Choroid plexus epithelial cell (primary cell): ENCODE data around the gene SAFB.

Experiments used
- DNase-seq: peaks from one replicate; pipeline ENCODE4 v3.0.0-alpha.2; 2010; ENCODE audit warnings: low read depth
- H3K4me3 ChIP-seq: 2 replicates; pipeline ENCODE4 v1.5.1; 2011; ENCODE audit warnings: low read depth, mild to moderate bottlenecking, control low read depth, low read length, moderate library complexity
- TF ChIP-seq, protein P1 (sequence below): conservative IDR thresholded peaks from 2 replicates; pipeline ENCODE4 v1.5.1; 2011; ENCODE audit warnings: low read depth, mild to moderate bottlenecking, control low read depth, inconsistent platforms, low read length, moderate library complexity

The SAFB gene

GRCh38 chr19:5690125-5690954 lies 67.5 kb downstream of the SAFB start, which contains the start of gene RPL36:
RPL36 (plus strand) TSS chr19:5690295; CDS start chr19:5690508, 213 bp downstream.
- TF ChIP-seq, protein P1, sequence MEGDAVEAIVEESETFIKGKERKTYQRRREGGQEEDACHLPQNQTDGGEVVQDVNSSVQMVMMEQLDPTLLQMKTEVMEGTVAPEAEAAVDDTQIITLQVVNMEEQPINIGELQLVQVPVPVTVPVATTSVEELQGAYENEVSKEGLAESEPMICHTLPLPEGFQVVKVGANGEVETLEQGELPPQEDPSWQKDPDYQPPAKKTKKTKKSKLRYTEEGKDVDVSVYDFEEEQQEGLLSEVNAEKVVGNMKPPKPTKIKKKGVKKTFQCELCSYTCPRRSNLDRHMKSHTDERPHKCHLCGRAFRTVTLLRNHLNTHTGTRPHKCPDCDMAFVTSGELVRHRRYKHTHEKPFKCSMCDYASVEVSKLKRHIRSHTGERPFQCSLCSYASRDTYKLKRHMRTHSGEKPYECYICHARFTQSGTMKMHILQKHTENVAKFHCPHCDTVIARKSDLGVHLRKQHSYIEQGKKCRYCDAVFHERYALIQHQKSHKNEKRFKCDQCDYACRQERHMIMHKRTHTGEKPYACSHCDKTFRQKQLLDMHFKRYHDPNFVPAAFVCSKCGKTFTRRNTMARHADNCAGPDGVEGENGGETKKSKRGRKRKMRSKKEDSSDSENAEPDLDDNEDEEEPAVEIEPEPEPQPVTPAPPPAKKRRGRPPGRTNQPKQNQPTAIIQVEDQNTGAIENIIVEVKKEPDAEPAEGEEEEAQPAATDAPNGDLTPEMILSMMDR: peak; percentile 90
- peak; percentile 98 for DNase-seq
- peak within 1 kb of the TSS; percentile 99 for H3K4me3 ChIP-seq

DNA sequence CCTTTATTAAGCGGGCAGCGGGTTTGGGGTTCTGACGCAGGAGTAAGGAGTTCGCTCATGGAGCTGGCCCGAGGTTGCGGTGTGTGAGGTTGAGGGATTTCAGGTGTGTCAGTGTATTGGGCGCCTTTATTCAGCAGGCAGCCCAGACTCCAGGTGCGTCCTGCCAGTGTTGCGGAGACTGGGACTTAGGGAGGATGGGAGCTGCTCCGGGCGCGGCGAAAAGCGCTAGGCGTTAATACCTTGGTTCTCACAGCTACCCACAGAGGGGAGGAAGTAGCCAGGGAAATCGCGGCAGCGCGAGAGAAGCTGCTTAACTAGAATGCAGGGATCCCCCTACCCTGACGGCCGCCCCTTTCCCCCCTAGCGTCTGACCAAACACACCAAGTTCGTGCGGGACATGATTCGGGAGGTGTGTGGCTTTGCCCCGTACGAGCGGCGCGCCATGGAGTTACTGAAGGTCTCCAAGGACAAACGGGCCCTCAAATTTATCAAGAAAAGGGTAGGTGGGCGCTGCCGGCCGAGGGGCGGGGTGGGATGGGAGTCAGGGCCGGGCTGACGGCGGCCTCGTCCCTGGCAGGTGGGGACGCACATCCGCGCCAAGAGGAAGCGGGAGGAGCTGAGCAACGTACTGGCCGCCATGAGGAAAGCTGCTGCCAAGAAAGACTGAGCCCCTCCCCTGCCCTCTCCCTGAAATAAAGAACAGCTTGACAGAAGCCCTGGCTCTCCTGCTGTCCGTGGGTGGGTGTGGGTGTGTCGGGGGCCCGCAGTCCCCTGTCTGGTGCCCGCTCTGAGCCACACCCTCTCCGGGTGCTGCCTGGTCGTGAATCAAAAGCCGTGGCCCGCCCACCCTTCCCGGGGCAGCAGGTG lies 68.3 kb downstream of the SAFB start:
- TF ChIP-seq, protein P1: no peak
- peak overlapping the region; percentile 99 for H3K4me3 ChIP-seq
- peak; percentile 51 for DNase-seq

DNA sequence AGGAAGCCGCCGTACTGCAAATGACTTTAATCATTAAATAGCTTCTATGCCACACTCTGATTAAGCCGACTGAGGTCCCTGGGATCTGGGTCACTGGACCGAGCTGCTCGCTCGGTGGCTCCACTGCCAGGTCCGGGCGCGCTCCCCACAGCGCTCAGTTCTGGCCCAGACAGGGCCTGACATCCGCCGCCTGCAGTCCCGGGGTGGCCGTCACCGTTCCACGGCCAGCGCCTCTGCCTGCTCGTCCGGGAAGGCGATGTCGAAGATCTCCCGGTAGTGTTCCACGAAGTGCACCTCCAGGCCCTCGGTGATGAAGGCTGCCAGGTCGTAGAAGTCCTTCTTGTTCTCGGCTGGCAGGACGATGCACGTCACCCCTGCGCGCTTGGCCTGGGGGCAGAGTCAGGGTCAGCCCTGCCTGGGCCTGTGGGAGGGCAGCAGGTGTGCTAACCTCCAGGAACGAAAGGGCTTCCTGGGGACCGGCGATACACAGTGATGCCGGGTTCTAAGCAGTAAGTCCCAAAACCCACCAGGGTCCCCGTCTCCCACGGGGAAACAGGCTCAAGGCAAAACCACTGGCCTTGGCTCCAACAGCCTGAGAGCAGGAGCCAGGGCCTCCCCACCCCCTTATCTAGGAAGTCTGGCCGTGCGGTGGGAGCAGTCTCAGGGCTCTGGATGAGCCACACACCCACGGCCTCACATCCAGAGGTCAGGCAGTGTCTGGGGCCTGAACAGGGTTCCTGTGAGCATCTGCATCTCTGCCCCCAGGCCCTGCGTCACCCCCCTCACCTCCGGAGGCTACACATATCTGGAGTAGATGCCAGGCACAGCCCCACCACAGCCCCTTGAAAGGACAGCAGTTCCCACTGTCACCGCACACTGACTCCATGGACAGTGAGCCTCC lies 69.2 kb downstream of the SAFB start:
- peak overlapping the region; percentile 99 for H3K4me3 ChIP-seq
- no peak for DNase-seq
- TF ChIP-seq, protein P1: no peak

GRCh38 chr19:5692723-5693194 lies 69.9 kb downstream of the SAFB start:
- DNase-seq: no peak
- no peak overlapping the region for H3K4me3 ChIP-seq
- TF ChIP-seq, protein P1: no peak

- no peak overlapping the region for H3K4me3 ChIP-seq
- TF ChIP-seq, protein P1: no peak
- DNase-seq: no peak
Measured at GRCh38 chr19:5693195-5694166, 70.6 kb downstream of the SAFB start.
